GM18951 (cell line): ENCODE measurements around the gene SLC22A15.

ENCODE experiments used
- POLR2A ChIP-seq: IDR thresholded peaks from 4 replicates; pipeline ENCODE4 v1.6.1; 2011; ENCODE audit warnings: mild to moderate bottlenecking; ENCODE audit not compliant: insufficient read length, insufficient read depth; ENCODE audit errors: extremely low read depth
- in situ Hi-C: fragments of 300-500 bp; cut with MboI; formaldehyde crosslinking; loops from one replicate; pipeline ENCODE4 v1.12.0; 2022; ENCODE audit warnings: low sequenced_read_pairs, mixed read lengths, inconsistent platforms; ENCODE audit not compliant: unreplicated experiment

The SLC22A15 gene

DNA sequence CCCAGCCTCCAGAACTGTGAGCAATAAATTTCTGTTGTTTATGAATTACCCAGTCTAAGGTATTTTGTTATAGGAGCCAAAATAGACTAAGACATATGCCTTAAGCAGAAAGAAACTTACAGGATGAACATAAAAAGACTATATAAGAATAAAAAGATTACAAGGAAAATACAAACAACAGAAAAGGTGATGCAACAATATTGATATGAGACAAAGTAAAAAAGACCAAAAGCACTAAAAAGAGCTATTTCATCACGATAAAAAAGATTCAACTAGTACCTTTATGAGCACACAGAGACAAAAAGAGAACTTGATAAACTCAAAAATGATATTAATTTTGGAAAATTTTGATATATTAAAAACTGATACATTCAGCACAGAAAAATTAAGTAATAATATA is 3.2 kb upstream of the SLC22A15 start:
- in situ Hi-C loops = no loop called here
- no peak for TF ChIP-seq POLR2A

DNA sequence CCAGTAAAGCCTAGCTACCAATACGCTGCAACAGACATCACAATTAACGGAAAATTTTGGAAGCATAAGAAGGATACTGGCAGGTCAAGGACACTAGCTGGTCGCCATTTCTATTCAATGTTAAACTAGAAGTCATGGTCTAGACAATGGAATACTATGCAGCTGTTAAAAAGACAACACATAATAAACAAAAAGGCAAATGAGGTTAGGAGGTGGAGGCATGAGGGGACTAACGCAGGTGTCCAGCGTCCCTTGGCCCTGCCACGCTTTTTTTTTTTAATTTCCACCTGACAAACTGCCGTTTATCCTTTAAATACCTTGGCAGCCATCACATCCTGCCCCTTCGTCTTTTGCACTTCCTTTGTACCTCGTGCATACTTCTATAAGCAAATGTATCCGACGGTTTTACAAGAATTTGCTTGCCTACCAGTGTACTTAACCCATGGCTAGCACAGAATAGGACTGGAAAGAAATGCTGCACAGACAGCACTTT is 698 bp upstream of the SLC22A15 start:
- in situ Hi-C loops = loop anchor here (25.0 kb wide), 1 partner anchor 163 kb away; no protein-coding TSS in a partner anchor
- no peak for TF ChIP-seq POLR2A

DNA sequence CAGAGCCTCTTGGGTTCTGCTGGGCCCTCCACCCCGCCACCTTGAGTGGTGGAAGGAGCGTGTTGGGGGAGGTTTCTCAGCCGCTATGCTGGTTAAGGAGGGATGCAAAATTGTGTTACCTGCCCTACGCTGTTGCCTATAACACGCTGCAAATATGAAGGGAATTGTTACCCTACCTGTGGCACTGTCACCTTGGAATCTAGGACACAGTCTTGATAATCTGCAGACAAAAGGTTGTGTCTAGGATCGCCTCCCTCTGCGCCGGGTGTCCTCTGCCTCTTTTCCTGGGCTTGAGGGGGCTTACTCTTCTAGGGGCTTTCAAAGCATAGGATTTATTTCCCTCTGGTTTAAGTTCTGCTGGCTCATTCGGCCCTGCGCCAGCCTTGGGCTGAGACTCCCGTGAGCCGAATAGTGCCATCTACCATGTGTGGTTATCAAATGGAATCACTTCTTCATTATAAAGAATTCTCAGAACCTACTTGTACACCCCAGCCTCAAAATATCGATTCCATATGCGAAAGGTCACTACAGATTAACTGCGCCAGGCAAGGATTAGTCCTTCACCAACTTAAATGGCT is 697 bp downstream of the SLC22A15 start:
- in situ Hi-C loops = loop anchor here (25.0 kb wide), 1 partner anchor 165 kb away; no protein-coding TSS in a partner anchor
- TF ChIP-seq POLR2A = no peak

DNA sequence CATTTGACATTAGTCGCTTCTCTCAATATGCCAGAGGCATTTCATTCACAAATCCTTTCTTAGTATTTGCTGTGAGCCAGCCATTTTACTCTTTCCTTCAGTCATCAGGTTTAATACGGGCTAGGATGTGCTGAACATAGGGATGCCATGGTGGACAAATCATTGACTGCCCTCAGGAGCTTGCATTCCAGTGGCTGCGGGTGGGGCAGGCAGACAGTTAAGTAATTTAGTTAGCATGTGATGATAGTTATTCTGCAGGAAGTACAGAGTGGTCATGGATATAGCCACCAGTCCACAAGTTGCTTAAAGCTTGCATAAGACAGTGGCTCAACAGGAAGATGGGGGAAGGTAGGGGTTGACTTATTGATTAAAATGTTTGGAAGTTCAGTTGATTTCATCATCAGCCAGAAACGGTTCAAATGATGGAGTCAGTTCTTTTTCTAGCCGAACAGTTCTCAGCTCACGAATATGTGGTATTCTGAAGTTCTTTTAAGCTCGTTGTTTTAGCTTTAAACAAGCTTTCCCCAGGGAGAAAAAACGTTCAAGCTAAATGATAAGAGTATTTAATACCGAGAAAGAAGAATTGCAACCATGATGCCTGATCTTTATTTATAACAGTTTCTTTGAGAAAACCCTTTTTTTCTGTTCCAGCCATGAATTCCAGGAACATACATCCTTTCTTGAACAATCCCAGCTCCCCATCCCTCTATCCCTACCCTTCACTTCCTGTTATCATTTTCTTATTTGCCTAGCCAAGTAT is 1.4 kb downstream of the SLC22A15 start:
- in situ Hi-C loops = loop anchor here (25.0 kb wide), 1 partner anchor 165 kb away; no protein-coding TSS in a partner anchor

GRCh38 chr1:115978292-115978941 is 2.1 kb downstream of the SLC22A15 start:
- no peak for TF ChIP-seq POLR2A
- in situ Hi-C loops = loop anchor here (25.0 kb wide), 1 partner anchor 166 kb away; no protein-coding TSS in a partner anchor

More for the DNA sequence above, 1.4 kb downstream of the SLC22A15 start:
- TF ChIP-seq POLR2A = no peak

DNA sequence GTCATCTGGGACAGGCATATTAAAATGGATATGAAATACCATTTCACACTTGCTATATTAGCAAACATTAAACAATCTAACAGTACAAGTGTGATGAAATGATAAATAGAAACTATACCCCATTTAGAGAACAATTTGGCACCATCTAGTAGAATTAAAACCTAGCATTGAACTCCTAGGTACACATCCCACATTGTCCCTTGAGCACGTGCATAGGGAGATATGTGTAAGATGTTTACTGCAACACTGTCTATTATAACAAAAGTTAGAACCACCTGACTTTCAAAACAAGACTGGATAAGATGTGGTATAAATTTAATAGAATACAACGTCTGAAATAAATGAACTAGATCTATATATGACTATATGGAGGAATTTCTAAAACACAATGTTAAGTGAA is 3.8 kb downstream of the SLC22A15 start:
- in situ Hi-C loops = loop anchor here (25.0 kb wide), 1 partner anchor 168 kb away; no protein-coding TSS in a partner anchor
- no peak for TF ChIP-seq POLR2A

GRCh38 chr1:115980998-115981993 is 5.0 kb downstream of the SLC22A15 start:
- no peak for TF ChIP-seq POLR2A
- in situ Hi-C loops = loop anchor here (25.0 kb wide), 1 partner anchor 169 kb away; no protein-coding TSS in a partner anchor

DNA sequence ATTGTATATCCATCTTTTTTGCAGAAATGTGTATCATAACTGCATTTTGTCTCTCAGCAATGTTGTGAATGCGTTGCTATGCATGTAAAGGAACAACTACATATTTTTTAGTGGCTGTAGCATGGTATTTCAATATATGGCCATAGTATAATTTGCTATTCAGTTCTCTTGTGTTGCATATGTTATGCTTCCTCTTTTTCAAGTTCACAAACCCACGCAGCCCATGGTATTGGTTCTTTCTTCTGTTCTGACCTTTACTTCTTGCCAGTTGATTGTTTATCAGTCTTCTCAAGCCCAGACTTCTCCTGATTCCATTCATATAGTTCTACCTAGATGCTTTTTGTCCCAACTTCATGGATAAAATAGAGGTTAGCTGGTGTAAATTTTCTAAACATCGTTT is 6.1 kb downstream of the SLC22A15 start:
- TF ChIP-seq POLR2A = no peak
- in situ Hi-C loops = loop anchor here (25.0 kb wide), 1 partner anchor 170 kb away; no protein-coding TSS in a partner anchor

- no peak for TF ChIP-seq POLR2A
- in situ Hi-C loops = loop anchor here (25.0 kb wide), 1 partner anchor 171 kb away; no protein-coding TSS in a partner anchor
These were observed 7.3 kb downstream of the SLC22A15 start for GRCh38 chr1:115983584-115983983.

- no peak for TF ChIP-seq POLR2A
- in situ Hi-C loops = loop anchor here (25.0 kb wide), 1 partner anchor 175 kb away; no protein-coding TSS in a partner anchor
These were observed 11.3 kb downstream of the SLC22A15 start for GRCh38 chr1:115987623-115988022.

- TF ChIP-seq POLR2A = no peak
- in situ Hi-C loops = loop anchor here (25.0 kb wide), 1 partner anchor 177 kb away; no protein-coding TSS in a partner anchor
These were observed 12.6 kb downstream of the SLC22A15 start for GRCh38 chr1:115988953-115989352.

GRCh38 chr1:115989699-115990098 is 13.4 kb downstream of the SLC22A15 start:
- no peak for TF ChIP-seq POLR2A
- in situ Hi-C loops = loop anchor here (25.0 kb wide), 1 partner anchor 177 kb away; no protein-coding TSS in a partner anchor
